Muscle of arm (tissue), 12 donors: ENCODE data around the gene TMEM176A. TPM values are rescaled to one million over a fixed set of nuclear protein-coding genes. Genes with fewer than 3 reads are reported as not detected.

Source experiments
- DNase-seq: peaks from one replicate; pipeline ENCODE4 v3.0.0-alpha.2; 2013
- polyA plus RNA-seq, 12 donors: library from polyadenylated mRNA; unstranded; fragments of 120-200 nt; gene quantifications; one replicate each; pipeline ENCODE4 v1.2.1, GENCODE V29; 2013; ENCODE audit not compliant: insufficient read length in 12 of 12

The TMEM176A gene
- polyA plus RNA-seq, 12 donors, result 8.3 to 27.0 (median 12.8) TPM; not detected in 1

GRCh38 chr7:150846291-150847115, 45.9 kb downstream of the TMEM176A start:
- DNase-seq, result no peak

- no peak for DNase-seq
These were observed 47.0 kb downstream of the TMEM176A start for GRCh38 chr7:150847536-150847935.

DNA sequence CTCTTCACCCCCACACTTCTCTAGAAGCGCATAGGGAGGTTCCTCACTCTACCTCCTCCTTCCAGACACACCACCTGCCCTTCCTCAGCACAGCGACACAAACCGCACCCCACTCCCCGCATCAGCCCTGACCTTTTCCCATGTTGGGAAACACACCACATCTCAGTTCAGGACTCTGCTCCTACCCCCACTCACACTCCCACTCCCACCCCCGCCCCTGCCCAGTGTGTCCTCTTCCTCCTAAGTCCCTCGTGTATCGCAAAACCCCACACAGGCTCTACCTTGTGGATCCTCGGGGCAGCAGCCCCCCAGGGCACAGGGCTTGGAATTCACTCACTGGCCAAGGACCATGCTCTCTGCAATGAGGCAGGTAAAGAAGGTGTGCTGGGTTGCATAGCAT, 47.5 kb downstream of the TMEM176A start:
- DNase-seq, result no peak

- DNase-seq, result no peak
These were observed 48.1 kb downstream of the TMEM176A start for GRCh38 chr7:150848561-150849115.

DNA sequence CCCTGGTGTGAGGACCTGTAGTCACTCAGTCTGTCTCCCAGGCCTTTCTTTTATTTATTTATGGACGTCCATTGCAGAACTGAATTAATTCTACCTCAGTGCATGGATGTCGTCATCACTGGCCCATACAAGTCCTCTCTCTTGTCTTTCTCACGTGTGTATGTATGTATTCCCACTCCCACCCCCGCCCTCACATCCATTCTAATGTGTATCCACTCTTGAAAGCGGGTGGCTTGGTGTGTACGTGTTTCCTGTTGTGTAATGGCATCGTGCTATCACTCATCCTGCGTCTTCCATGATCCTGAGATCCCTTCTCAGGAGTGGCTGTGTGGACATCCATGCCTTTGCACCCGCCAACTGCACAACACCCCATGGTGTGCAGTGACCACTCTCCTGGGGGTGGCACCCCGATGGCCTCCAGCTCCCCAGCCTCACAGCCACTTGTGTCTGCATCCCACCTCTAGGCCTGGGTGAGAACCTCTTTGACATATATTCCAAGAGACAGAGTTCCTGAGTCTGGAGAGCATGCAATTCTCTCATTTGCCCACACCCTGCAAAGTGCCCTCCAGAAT, 48.7 kb downstream of the TMEM176A start:
- DNase-seq, result no peak

DNA sequence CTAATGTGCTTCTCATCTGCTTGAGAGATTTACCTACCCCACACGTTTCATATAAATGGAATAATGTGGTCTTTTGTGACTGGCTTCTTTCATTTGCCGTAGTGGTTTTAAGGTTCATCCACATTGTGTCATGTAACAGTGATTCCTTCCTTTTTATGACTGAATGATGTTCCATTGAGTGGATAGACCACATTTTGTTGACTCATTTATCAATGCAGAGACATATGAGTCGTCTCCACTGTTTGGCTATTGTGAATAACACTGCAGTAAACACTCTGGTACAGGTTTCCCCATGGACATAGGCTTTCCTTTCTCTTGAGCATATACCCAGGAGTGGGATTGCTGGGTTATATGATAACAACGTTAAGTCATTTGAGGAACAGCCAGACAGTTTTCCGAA, 49.7 kb downstream of the TMEM176A start:
- DNase-seq, result no peak

DNA sequence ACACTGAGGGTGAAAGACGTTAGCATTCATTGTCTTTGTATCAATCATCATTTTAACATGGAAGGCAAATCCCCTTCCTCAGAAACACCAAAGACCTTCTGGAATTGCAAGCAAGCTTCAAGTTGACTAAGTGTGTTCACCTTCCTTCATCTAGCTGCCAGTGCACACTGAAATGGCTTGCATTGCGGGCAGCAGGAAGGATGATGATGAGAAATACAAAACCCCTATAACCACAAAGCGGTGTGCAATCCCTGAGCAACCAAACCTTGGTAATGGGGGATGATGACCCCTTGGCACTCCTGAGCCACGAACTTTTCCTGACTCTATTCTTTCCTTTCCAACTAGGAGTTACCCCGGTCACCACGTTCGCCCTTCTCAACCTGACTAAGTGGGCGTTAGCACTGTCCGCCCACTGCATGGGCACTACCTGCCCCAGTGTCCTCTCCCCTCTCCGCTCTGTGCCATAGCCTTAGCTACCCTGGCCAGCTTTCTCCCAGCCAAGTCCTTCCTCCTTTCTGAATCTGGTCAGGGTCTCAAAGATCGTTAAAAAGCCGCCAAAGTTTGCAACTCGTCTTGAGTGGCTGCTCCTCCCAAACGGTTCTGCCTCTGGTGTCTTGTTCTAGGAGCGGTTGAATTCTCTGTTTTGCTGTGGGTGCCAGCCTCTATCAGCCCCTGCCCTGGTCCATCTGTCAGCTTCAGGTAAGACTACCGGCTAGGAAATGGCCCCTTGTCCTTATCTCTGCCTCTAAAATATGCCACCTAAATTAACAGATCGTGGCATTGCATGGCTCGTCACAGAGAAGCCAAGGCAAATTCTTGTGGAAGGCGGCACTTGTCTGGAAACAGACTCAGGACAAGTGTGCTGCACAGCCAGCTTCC, 51.2 kb downstream of the TMEM176A start:
- no peak for DNase-seq

DNA sequence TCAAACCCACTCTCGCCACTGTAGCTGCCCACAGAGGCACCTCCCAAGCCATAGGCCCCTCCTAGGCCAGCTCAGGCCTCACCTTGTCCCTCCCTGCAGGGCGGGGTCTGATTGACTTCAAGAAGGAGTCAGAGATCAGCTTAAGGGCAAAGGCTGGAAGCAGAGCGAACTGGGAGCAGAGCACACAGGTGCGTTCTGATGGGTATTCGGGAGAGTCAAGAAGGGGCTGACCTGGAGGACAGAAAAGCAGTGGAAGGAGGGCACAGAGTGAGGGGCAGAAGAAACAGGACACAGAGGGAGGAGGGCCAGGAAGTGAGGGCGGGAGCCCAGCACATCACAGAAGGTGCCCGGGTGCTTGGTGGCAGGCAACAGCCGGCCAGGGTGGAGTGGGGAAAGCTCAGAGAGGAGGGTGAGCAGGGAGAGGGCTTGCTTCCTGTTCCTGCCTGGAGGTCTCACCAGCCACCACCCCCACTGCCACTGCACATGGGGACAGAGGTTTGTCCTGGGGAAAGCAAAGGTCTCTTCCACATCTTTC, 51.9 kb downstream of the TMEM176A start, which contains the start of gene AOC1:
Gene AOC1 (plus strand): TSS at position 147 of the 535 bp plus-strand sequence. CDS start 3,954 bp downstream, outside the sequence.
- no peak for DNase-seq

DNA sequence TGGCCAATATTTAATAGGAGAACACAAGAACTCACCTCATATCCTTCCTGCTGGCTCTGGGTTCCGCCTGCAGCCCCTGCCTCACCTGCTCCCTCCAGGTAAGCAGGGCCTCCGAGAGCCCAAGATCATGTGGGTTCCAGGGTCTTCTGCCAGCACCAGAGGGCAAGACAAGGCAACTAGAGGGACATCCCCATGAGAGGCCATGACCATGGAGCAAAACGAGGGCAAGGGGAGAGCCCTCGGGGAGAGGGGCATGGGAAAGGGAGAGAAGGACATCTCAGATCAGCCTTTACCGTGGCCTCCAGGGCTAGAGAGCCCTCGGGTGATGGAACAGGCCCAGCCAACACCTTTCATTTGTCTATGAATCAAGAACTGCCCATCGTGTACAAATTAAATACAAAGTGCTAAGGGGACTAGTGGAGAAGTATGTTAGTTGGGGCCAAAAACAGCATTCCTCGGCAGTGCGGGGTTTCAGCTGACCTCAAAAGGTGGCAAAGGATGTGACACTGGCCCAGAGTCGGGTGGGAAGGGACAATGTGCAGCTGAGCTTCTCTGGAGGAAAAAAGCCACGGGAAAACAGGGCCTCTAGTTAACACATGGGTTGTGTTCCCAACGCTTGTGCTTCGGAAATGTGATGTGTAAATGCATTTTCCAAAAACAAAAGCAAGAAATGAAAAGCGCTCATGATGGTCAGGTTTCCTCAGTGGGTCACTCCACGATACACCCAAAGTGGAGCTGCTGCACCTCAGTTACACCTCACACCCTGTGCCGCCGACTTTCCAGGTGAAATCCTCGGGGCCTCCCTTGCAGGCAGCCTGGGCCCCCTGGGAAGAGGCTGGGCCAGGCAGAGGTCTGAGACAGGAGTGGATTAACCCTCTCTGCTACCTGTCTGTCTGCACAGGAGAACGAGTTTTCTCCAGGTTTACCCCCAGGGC, 53.8 kb downstream of the TMEM176A start:
- no peak for DNase-seq

Other genes with a start within 250 kb of the TMEM176A start
- gene GIMAP4, start 233.4 kb upstream of the TMEM176A start, polyA plus RNA-seq, result 10 to 100 TPM in 11 of 12 donors, not detected in 1; 17.2 to 41.1 (median 19.7) TPM
- 10 to 100 TPM in 11 of 12 donors, not detected in 1; 13.9 to 18.3 (median 15.3) TPM for gene GIMAP6, start 168.4 kb upstream of the TMEM176A start, polyA plus RNA-seq
- 1 to 10 TPM in 10 of 12 donors, not detected in 2; 3.6 to 8.3 (median 6.2) TPM for gene GIMAP2, start 115.1 kb upstream of the TMEM176A start, polyA plus RNA-seq
- gene GIMAP1, start 84.2 kb upstream of the TMEM176A start, polyA plus RNA-seq, result 1 to 10 TPM in 11 of 12 donors, not detected in 1; 2.0 to 3.6 (median 2.5) TPM
- gene GIMAP5, start 63.4 kb upstream of the TMEM176A start, polyA plus RNA-seq, result 10 to 100 TPM in 1 of 12 donors, 1 to 10 TPM in 10, not detected in 1; 5.4 to 10.7 (median 7.7) TPM
- gene TMEM176B, start 405 bp upstream of the TMEM176A start, polyA plus RNA-seq, result 10 to 100 TPM in 10 of 12 donors, 1 to 10 TPM in 1, not detected in 1; 7.9 to 35.3 (median 16.0) TPM
- gene AOC1, start 51.7 kb downstream of the TMEM176A start, polyA plus RNA-seq, result 10 to 100 TPM in 1 of 12 donors, under 1 TPM in 7, not detected in 4; 0.13 to 19.9 (median 0.39) TPM
- gene KCNH2, start 177.6 kb downstream of the TMEM176A start, polyA plus RNA-seq, result 10 to 100 TPM in 10 of 12 donors, 1 to 10 TPM in 1, not detected in 1; 9.1 to 28.0 (median 14.8) TPM
- 10 to 100 TPM in 1 of 12 donors, 1 to 10 TPM in 10, not detected in 1; 4.3 to 15.7 (median 6.2) TPM for gene NOS3, start 190.2 kb downstream of the TMEM176A start, polyA plus RNA-seq
- gene ATG9B, start 223.7 kb downstream of the TMEM176A start, polyA plus RNA-seq, result 1 to 10 TPM in 3 of 12 donors, under 1 TPM in 7, not detected in 2; 0.51 to 2.3 (median 0.89) TPM
- 10 to 100 TPM in 11 of 12 donors, not detected in 1; 12.2 to 33.6 (median 18.1) TPM for gene ABCB8, start 227.7 kb downstream of the TMEM176A start, polyA plus RNA-seq
- gene ASIC3, start 247.8 kb downstream of the TMEM176A start, polyA plus RNA-seq, result 1 to 10 TPM in 10 of 12 donors, not detected in 2; 1.5 to 7.7 (median 4.1) TPM